Stomach (tissue), 4 donors: ENCODE measurements around the gene RBKS.

ENCODE experiments used
- POLR2A ChIP-seq, 4 donors: fragments of 450-650 bp; IDR thresholded peaks; one replicate each; pipeline ENCODE4 v1.6.1; 2016; ENCODE audit warnings: antibody characterized with exemption in 4 of 4, control low read depth in 2 of 4, mild to moderate bottlenecking in 1 of 4, moderate library complexity in 1 of 4
- POLR2AphosphoS5 ChIP-seq, 3 donors: sonication (generic); formaldehyde crosslinking; IDR thresholded peaks; one replicate each; pipeline ENCODE4 v1.6.1; 2016; ENCODE audit warnings: antibody characterized with exemption in 3 of 3
- TF ChIP-seq, protein P1 (sequence below), 7 experiments: fragments of 450-650 bp in 4 of 7; fragments of 200-600 bp in 3 of 7; sonication (generic) in 3 of 7; IDR thresholded peaks; one replicate each; pipeline ENCODE4 v1.5.1; 2016 to 2019; ENCODE audit warnings: antibody characterized with exemption in 7 of 7, control low read depth in 2 of 7, mild to moderate bottlenecking in 1 of 7

DNA sequence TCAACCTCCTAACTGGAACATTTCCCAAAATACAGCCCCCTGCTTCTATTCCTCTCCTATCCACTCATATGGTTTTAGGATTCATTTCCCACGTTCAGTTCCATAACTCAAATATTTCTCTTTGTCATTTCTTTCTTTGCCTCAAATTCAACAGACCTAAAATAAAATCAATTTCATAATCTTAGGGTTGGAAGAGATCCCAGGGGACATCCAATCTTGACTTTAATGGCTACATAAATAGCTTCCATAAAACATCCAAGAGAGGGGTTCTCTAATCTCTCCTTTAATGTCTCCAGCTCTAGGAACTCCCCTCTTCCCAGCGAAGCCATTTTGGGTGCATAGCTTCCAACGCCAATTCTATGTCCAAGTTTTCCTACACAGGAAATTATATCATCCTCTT is 33.8 kb downstream of the RBKS start:
- TF ChIP-seq, protein P1, sequence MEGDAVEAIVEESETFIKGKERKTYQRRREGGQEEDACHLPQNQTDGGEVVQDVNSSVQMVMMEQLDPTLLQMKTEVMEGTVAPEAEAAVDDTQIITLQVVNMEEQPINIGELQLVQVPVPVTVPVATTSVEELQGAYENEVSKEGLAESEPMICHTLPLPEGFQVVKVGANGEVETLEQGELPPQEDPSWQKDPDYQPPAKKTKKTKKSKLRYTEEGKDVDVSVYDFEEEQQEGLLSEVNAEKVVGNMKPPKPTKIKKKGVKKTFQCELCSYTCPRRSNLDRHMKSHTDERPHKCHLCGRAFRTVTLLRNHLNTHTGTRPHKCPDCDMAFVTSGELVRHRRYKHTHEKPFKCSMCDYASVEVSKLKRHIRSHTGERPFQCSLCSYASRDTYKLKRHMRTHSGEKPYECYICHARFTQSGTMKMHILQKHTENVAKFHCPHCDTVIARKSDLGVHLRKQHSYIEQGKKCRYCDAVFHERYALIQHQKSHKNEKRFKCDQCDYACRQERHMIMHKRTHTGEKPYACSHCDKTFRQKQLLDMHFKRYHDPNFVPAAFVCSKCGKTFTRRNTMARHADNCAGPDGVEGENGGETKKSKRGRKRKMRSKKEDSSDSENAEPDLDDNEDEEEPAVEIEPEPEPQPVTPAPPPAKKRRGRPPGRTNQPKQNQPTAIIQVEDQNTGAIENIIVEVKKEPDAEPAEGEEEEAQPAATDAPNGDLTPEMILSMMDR (IDR thresholded peaks at IDR 0.05) = no peak
- TF ChIP-seq POLR2A (IDR thresholded peaks at IDR 0.05) (no peak), POLR2AphosphoS5 (IDR thresholded peaks at IDR 0.05) (no peak)
